ENCODE data around the gene THRAP3. TPM values are rescaled to one million over a fixed set of nuclear protein-coding genes. Genes with fewer than 3 reads are reported as not detected.

THRAP3 gene
- total RNA-seq, 2 experiments from 2014 or later = 142 to 167 TPM

- Mint-ChIP-seq H3K4me1 (peaks cover 16% of the 10 kb centered on the region), H3K4me3 (no peak overlapping the region), H3K27me3 (no peaks in the 10 kb centered on the region), H3K27ac (peak overlapping the region; percentile 43), H3K9me3 (no peaks in the 10 kb centered on the region), H3K36me3 (ENCODE audit: low read depth) (peaks cover 49% of the 10 kb centered on the region)
- CTCF ChIA-PET = interaction anchor here (0.6 to 1.7 kb wide), 13 partner anchors 8 to 151 kb away, joined by 3 to 8 read pairs (median 4); partner anchors contain the start of gene TRAPPC3
- no peak for DNase-seq
- POLR2A ChIA-PET = interaction anchor here (1.1 kb wide), 1 partner anchor 76 kb away, joined by 3 read pairs; the partner anchor contains the start of gene THRAP3
Measured at GRCh38 chr1:36300526-36300925, 76.3 kb downstream of the THRAP3 start.

- H3K27ac Mint-ChIP-seq = no peak overlapping the region
- no peak overlapping the region for H3K4me3 Mint-ChIP-seq
- DNase-seq = no peak
- peaks cover 19% of the 10 kb centered on the region for H3K4me1 Mint-ChIP-seq
- peaks cover 46% of the 10 kb centered on the region for H3K36me3 Mint-ChIP-seq (ENCODE audit: low read depth)
- CTCF ChIA-PET = interaction anchor here (0.6 to 1.7 kb wide), 6 partner anchors 7 to 151 kb away, joined by 3 to 8 read pairs (median 4); partner anchors contain the start of gene TRAPPC3
- H3K9me3 Mint-ChIP-seq = no peaks in the 10 kb centered on the region
- H3K27me3 Mint-ChIP-seq = no peaks in the 10 kb centered on the region
- POLR2A ChIA-PET = interaction anchor here (1.1 kb wide), 1 partner anchor 77 kb away, joined by 3 read pairs; the partner anchor contains the start of gene THRAP3
Measured at GRCh38 chr1:36301220-36301619, 77.0 kb downstream of the THRAP3 start.

GRCh38 chr1:36303244-36303643 lies 79.0 kb downstream of the THRAP3 start:
- ChIA-PET CTCF (interaction anchor here (0.8 to 1.6 kb wide), 4 partner anchors 10 to 153 kb away, joined by 3 read pairs; no protein-coding TSS in a partner anchor), POLR2A (no interaction called here)
- Mint-ChIP-seq H3K9me3 (no peaks in the 10 kb centered on the region), H3K36me3 (ENCODE audit: low read depth) (peaks cover 40% of the 10 kb centered on the region), H3K4me3 (no peak overlapping the region), H3K4me1 (peaks cover 29% of the 10 kb centered on the region), H3K27me3 (no peaks in the 10 kb centered on the region), H3K27ac (no peak overlapping the region)
- no peak for DNase-seq

- Mint-ChIP-seq H3K27me3 (no peaks in the 10 kb centered on the region), H3K27ac (no peak overlapping the region), H3K4me1 (peaks cover 31% of the 10 kb centered on the region), H3K36me3 (ENCODE audit: low read depth) (peaks cover 40% of the 10 kb centered on the region), H3K4me3 (no peak overlapping the region), H3K9me3 (no peaks in the 10 kb centered on the region)
- CTCF ChIA-PET = interaction anchor here (1.2 to 1.6 kb wide), 3 partner anchors 47 to 154 kb away, joined by 3 read pairs; no protein-coding TSS in a partner anchor
- POLR2A ChIA-PET = no interaction called here
- DNase-seq = no peak
Measured at GRCh38 chr1:36303650-36304360, 79.6 kb downstream of the THRAP3 start.

- Mint-ChIP-seq H3K36me3 (ENCODE audit: low read depth) (peaks cover 40% of the 10 kb centered on the region), H3K27me3 (no peaks in the 10 kb centered on the region), H3K27ac (no peak overlapping the region), H3K4me1 (peaks cover 32% of the 10 kb centered on the region), H3K4me3 (no peak overlapping the region), H3K9me3 (no peaks in the 10 kb centered on the region)
- ChIA-PET POLR2A (no interaction called here), CTCF (interaction anchor here (0.6 to 1.2 kb wide), 2 partner anchors 46 to 725 kb away, joined by 3 to 4 read pairs; no protein-coding TSS in a partner anchor)
- no peak for DNase-seq
Measured at GRCh38 chr1:36304521-36304920, 80.3 kb downstream of the THRAP3 start.

GRCh38 chr1:36304970-36305914 lies 81.0 kb downstream of the THRAP3 start:
- DNase-seq = no peak
- CTCF ChIA-PET = interaction anchor here (0.6 to 2.4 kb wide), 6 partner anchors 16 to 726 kb away, joined by 3 to 7 read pairs (median 4); no protein-coding TSS in a partner anchor
- H3K4me3 Mint-ChIP-seq = peak overlapping the region; percentile 98

GRCh38 chr1:36305915-36306209 lies 81.6 kb downstream of the THRAP3 start:
- H3K4me1 Mint-ChIP-seq = peaks cover 31% of the 10 kb centered on the region
- peak overlapping the region; percentile 58 for H3K27ac Mint-ChIP-seq
- no peak for DNase-seq
- ChIA-PET CTCF (interaction anchor here (0.6 to 2.4 kb wide), 8 partner anchors 9 to 210 kb away, joined by 3 to 8 read pairs (median 3); no protein-coding TSS in a partner anchor), POLR2A (interaction anchor here (0.6 kb wide), 1 partner anchor 9 kb away, joined by 4 read pairs; no protein-coding TSS in a partner anchor)
- H3K9me3 Mint-ChIP-seq = no peaks in the 10 kb centered on the region
- H3K36me3 Mint-ChIP-seq (ENCODE audit: low read depth) = peaks cover 33% of the 10 kb centered on the region
- H3K4me3 Mint-ChIP-seq = peak overlapping the region; percentile 98
- no peaks in the 10 kb centered on the region for H3K27me3 Mint-ChIP-seq

More at GRCh38 chr1:36304970-36305914, 81.0 kb downstream of the THRAP3 start:
- peak overlapping the region; percentile 58 for H3K27ac Mint-ChIP-seq
- peaks cover 29% of the 10 kb centered on the region for H3K4me1 Mint-ChIP-seq
- no peaks in the 10 kb centered on the region for H3K27me3 Mint-ChIP-seq
- POLR2A ChIA-PET = interaction anchor here (0.6 kb wide), 1 partner anchor 9 kb away, joined by 4 read pairs; no protein-coding TSS in a partner anchor
- H3K9me3 Mint-ChIP-seq = no peaks in the 10 kb centered on the region
- H3K36me3 Mint-ChIP-seq (ENCODE audit: low read depth) = peaks cover 36% of the 10 kb centered on the region

- Mint-ChIP-seq H3K36me3 (ENCODE audit: low read depth) (peaks cover 29% of the 10 kb centered on the region), H3K4me1 (peaks cover 31% of the 10 kb centered on the region), H3K9me3 (no peaks in the 10 kb centered on the region)
Measured at GRCh38 chr1:36306210-36306901, 82.1 kb downstream of the THRAP3 start, which contains the start of gene SH3D21. TSS of gene SH3D21 (plus strand) at chr1:36306368. CDS start at chr1:36306421, 53 bp downstream.

GRCh38 chr1:36306902-36307456 lies 82.7 kb downstream of the THRAP3 start:
- Mint-ChIP-seq H3K4me1 (peaks cover 31% of the 10 kb centered on the region), H3K4me3 (peak overlapping the region; percentile 98), H3K36me3 (ENCODE audit: low read depth) (peaks cover 27% of the 10 kb centered on the region), H3K27ac (peak overlapping the region; percentile 86), H3K27me3 (no peaks in the 10 kb centered on the region), H3K9me3 (no peaks in the 10 kb centered on the region)
- ChIA-PET POLR2A (interaction anchor here (0.8 kb wide), 1 partner anchor 158 kb away, joined by 3 read pairs; the partner anchor contains the start of gene TRAPPC3), CTCF (interaction anchor here (0.6 to 2.4 kb wide), 9 partner anchors 8 to 1569 kb away, joined by 3 to 8 read pairs (median 3); no protein-coding TSS in a partner anchor)
- DNase-seq = peak; percentile 93

More at GRCh38 chr1:36306210-36306901, 82.1 kb downstream of the THRAP3 start, which contains the start of gene SH3D21:
- Mint-ChIP-seq H3K27ac (peak within 1 kb of the TSS; percentile 86), H3K4me3 (peak within 1 kb of the TSS; percentile 98), H3K27me3 (no peaks in the 10 kb centered on the region)
- POLR2A ChIA-PET = interaction anchor here (0.6 to 0.8 kb wide), 2 partner anchors 10 to 157 kb away, joined by 3 to 4 read pairs; partner anchors contain the start of gene TRAPPC3
- DNase-seq = peak; percentile 59
- CTCF ChIA-PET = interaction anchor here (0.6 to 2.4 kb wide), 12 partner anchors 9 to 1569 kb away, joined by 3 to 8 read pairs (median 3); no protein-coding TSS in a partner anchor

GRCh38 chr1:36307601-36308330 lies 83.5 kb downstream of the THRAP3 start:
- peaks cover 22% of the 10 kb centered on the region for H3K36me3 Mint-ChIP-seq (ENCODE audit: low read depth)
- CTCF ChIA-PET = interaction anchor here (0.9 to 2.4 kb wide), 5 partner anchors 7 to 376 kb away, joined by 3 to 7 read pairs (median 3); no protein-coding TSS in a partner anchor
- peaks cover 31% of the 10 kb centered on the region for H3K4me1 Mint-ChIP-seq
- H3K4me3 Mint-ChIP-seq = peak overlapping the region; percentile 98
- H3K27me3 Mint-ChIP-seq = no peaks in the 10 kb centered on the region
- no peak for DNase-seq
- no peaks in the 10 kb centered on the region for H3K9me3 Mint-ChIP-seq
- peak overlapping the region; percentile 86 for H3K27ac Mint-ChIP-seq
- POLR2A ChIA-PET = no interaction called here

GRCh38 chr1:36309397-36309796 lies 85.2 kb downstream of the THRAP3 start:
- Mint-ChIP-seq H3K4me3 (no peak overlapping the region), H3K27ac (no peak overlapping the region), H3K27me3 (no peaks in the 10 kb centered on the region), H3K4me1 (peaks cover 25% of the 10 kb centered on the region), H3K9me3 (no peaks in the 10 kb centered on the region), H3K36me3 (ENCODE audit: low read depth) (peaks cover 11% of the 10 kb centered on the region)
- CTCF ChIA-PET = interaction anchor here (0.6 to 1.3 kb wide), 5 partner anchors 20 to 1278 kb away, joined by 3 to 5 read pairs (median 4); no protein-coding TSS in a partner anchor
- DNase-seq = no peak
- POLR2A ChIA-PET = no interaction called here

Measured in activated CD4-positive, alpha-beta T cell treated with anti-CD3 and anti-CD28 coated beads, Interleukin-2, amount 10 ng/mL, durations not matched to agents 7 days and 5 days (primary cell).